K562 (cell line): ENCODE measurements around the gene SNTG2. TPM values are rescaled to one million over a fixed set of nuclear protein-coding genes. Genes with fewer than 3 reads are reported as not detected.

ENCODE experiments used
- ATAC-seq: fragments of 200-7000 bp; cut with Tn5 transposase; 3 replicates; pipeline ENCODE4 v1.9.1; 2020; ENCODE audit warnings: moderate library complexity
- BruUV-seq: library from RNA; stranded (reverse); fragments of 400-500 nt; replicated peaks from 2 replicates; lab custom pipeline; 2021; lab: Mats Ljungman, UMichigan
- CTCF ChIA-PET: fragments of 300-600 bp; formaldehyde crosslinking; extraction: SDS; loops from one replicate; lab custom pipeline; 2021; ENCODE audit warnings: low intra/inter-chr PET ratio; lab: Yijun Ruan, JAX
- POLR2A ChIA-PET: fragments of 300-600, 350-650 bp; sonication (Branson Sonifier 250); formaldehyde crosslinking; extraction: SDS; loops from one replicate; lab custom pipeline; 2021; ENCODE audit warnings: antibody characterized with exemption, inconsistent platforms; lab: Yijun Ruan, JAX
- DNase-seq, 4 experiments: peaks; one replicate each; pipeline versions ENCODE4 v3.0.0 to v3.0.0-alpha.2; 2011 to 2018; ENCODE audit warnings: low spot score in 3 of 4, mixed read lengths in 3 of 4; ENCODE audit errors: extremely low read depth in 1 of 4
- FAIRE-seq: peaks from 2 replicates; lab custom pipeline; 2011; peaks lifted over from hg19 to GRCh38; lab: Jason Lieb, UNC
- H2AFZ ChIP-seq: 2 replicates; pipeline ENCODE4 v1.6.0; 2011; ENCODE audit warnings: low read depth, low read length, control low read depth, inconsistent platforms
- H3K27ac ChIP-seq: fragments of 200-600 bp; 3 replicates; pipeline ENCODE4 v1.8.0; 2011; ENCODE audit warnings: low read depth, mild to moderate bottlenecking, control low read depth, inconsistent platforms, low read length, moderate library complexity, mixed read lengths; ENCODE audit errors: extremely low read depth
- H3K27me3 ChIP-seq, 2 experiments: fragments of 300-600 bp in 1 of 2; 2 replicates in 1 of 2; 3 replicates in 1 of 2; pipeline versions ENCODE4 v1.6.0 to v1.8.0; 2011; ENCODE audit warnings: inconsistent platforms in 2 of 2, low read length in 2 of 2, mild to moderate bottlenecking in 1 of 2, mixed read lengths in 1 of 2, moderate library complexity in 1 of 2; ENCODE audit not compliant: control insufficient read depth in 2 of 2, insufficient read depth in 2 of 2
- H3K36me3 ChIP-seq: fragments of 300-600 bp; 3 replicates; pipeline ENCODE4 v1.8.0; 2011; ENCODE audit warnings: mild to moderate bottlenecking, low read length, inconsistent platforms; ENCODE audit not compliant: control insufficient read depth, insufficient read depth
- H3K4me1 ChIP-seq, 2 experiments: fragments of 200-600 bp in 1 of 2; replicated peaks in 1 of 2; 2 replicates in 1 of 2; 3 replicates in 1 of 2; pipeline versions ENCODE4 v1.5.1 to v1.8.0; 2011; ENCODE audit warnings: inconsistent platforms in 2 of 2, low read length in 2 of 2, mild to moderate bottlenecking in 1 of 2, mixed read lengths in 1 of 2, moderate library complexity in 1 of 2; ENCODE audit not compliant: control insufficient read depth in 2 of 2, insufficient read depth in 2 of 2
- H3K4me2 ChIP-seq: 2 replicates; pipeline ENCODE4 v1.6.1; 2011; ENCODE audit warnings: low read length, control low read depth, inconsistent platforms, mixed read lengths; ENCODE audit not compliant: insufficient read depth
- H3K4me3 ChIP-seq: fragments of 200-600 bp; sonication (generic), shearing (Covaris generic); 2 replicates; pipeline ENCODE4 v1.5.1; 2016; ENCODE audit warnings: control low read depth, inconsistent platforms
- H3K79me2 ChIP-seq: fragments of 200-600 bp; 3 replicates; pipeline ENCODE4 v1.8.0; 2011; ENCODE audit warnings: low read length, inconsistent platforms; ENCODE audit not compliant: control insufficient read depth, insufficient read depth
- H3K9ac ChIP-seq, 2 experiments: 2 replicates each; pipeline versions ENCODE4 v1.6.0 to v1.6.1; 2011; ENCODE audit warnings: low read depth in 2 of 2, low read length in 2 of 2, control low read depth in 1 of 2, inconsistent platforms in 1 of 2, mild to moderate bottlenecking in 1 of 2, mixed read lengths in 1 of 2; ENCODE audit not compliant: insufficient read depth in 1 of 2
- H3K9me1 ChIP-seq: one replicate; pipeline ENCODE4 v1.6.0; 2011; ENCODE audit warnings: inconsistent platforms, mild to moderate bottlenecking, low read length, moderate library complexity; ENCODE audit not compliant: control insufficient read depth, insufficient read depth
- H3K9me3 ChIP-seq: replicated peaks from 2 replicates; pipeline ENCODE4 v1.5.1; 2011; ENCODE audit warnings: low read depth, low read length, inconsistent platforms; ENCODE audit not compliant: control insufficient read depth, insufficient read depth
- H4K20me1 ChIP-seq: replicated peaks from 2 replicates; pipeline ENCODE4 v1.6.1; 2011; ENCODE audit warnings: low read length, inconsistent platforms, mixed read lengths; ENCODE audit not compliant: control insufficient read depth, insufficient read depth
- ARNT ChIP-seq, 2 experiments: fragments of 450-650 bp; IDR thresholded peaks; 2 replicates each; pipeline ENCODE4 v1.6.1; 2016; ENCODE audit warnings: mild to moderate bottlenecking in 1 of 2
- ATF2 ChIP-seq: sonication (generic); formaldehyde crosslinking; IDR thresholded peaks from 2 replicates; pipeline ENCODE4 v1.8.1; 2022; ENCODE audit warnings: missing genetic modification reagents
- ATF3 ChIP-seq, 2 experiments: fragments of 450-650 bp in 1 of 2; sonication (generic) in 1 of 2; formaldehyde crosslinking in 1 of 2; IDR thresholded peaks in 1 of 2; conservative IDR thresholded peaks in 1 of 2; 2 replicates each; pipeline versions ENCODE4 v1.6.1 to v1.8.1; 2016 to 2023; ENCODE audit warnings: mild to moderate bottlenecking in 2 of 2, moderate library complexity in 2 of 2, inconsistent platforms in 1 of 2, missing genetic modification reagents in 1 of 2
- BRD9 ChIP-seq: fragments of 450-650 bp; IDR thresholded peaks from 2 replicates; pipeline ENCODE4 v1.6.1; 2018; ENCODE audit warnings: low read depth; ENCODE audit not compliant: partially characterized antibody
- CTCFL ChIP-seq: IDR thresholded peaks from 2 replicates; pipeline ENCODE4 v1.6.1; 2011; ENCODE audit warnings: borderline replicate concordance, low read depth, mild to moderate bottlenecking, moderate library complexity, low read length; ENCODE audit not compliant: insufficient read depth, poor library complexity, severe bottlenecking
- ELF2 ChIP-seq: fragments of 250-450 bp; sonication (Bioruptor Pico); IDR thresholded peaks from 2 replicates; pipeline ENCODE4 v1.5.0; 2021; ENCODE audit warnings: mild to moderate bottlenecking
- HMBOX1 ChIP-seq: sonication (generic); IDR thresholded peaks from 2 replicates; pipeline ENCODE4 v1.6.1; 2016
- MAZ ChIP-seq, 2 experiments: fragments of 450-650 bp in 1 of 2; sonication (generic) in 1 of 2; formaldehyde crosslinking; IDR thresholded peaks in 1 of 2; conservative IDR thresholded peaks in 1 of 2; 2 replicates each; pipeline versions ENCODE4 v1.4.0 to v1.5.0; 2020; ENCODE audit warnings: mild to moderate bottlenecking in 1 of 2, missing genetic modification reagents in 1 of 2
- NCOA6 ChIP-seq: fragments of 450-650 bp; IDR thresholded peaks from 2 replicates; pipeline ENCODE4 v1.6.1; 2017; ENCODE audit warnings: mild to moderate bottlenecking
- NFIX ChIP-seq: fragments of 250-450 bp; sonication (Bioruptor Pico); IDR thresholded peaks from 2 replicates; pipeline ENCODE4 v1.4.0; 2020; ENCODE audit warnings: low read depth, mild to moderate bottlenecking, moderate library complexity
- NR3C1 ChIP-seq: sonication (generic); formaldehyde crosslinking; IDR thresholded peaks from 2 replicates; pipeline ENCODE4 v1.8.1; 2022; ENCODE audit warnings: missing genetic modification reagents
- USF1 ChIP-seq: sonication (generic); formaldehyde crosslinking; IDR thresholded peaks from 2 replicates; pipeline ENCODE4 v1.9.0; 2022; ENCODE audit warnings: mild to moderate bottlenecking, missing genetic modification reagents
- ZNF140 ChIP-seq: fragments of 250-450 bp; sonication (Bioruptor Pico); IDR thresholded peaks from 2 replicates; pipeline ENCODE4 v1.8.0; 2021; ENCODE audit warnings: moderate library complexity, mild to moderate bottlenecking, inconsistent platforms
- WGBS: fragments of 100-300 bp; shearing (Covaris generic); methylation state at CpG from one replicate; pipeline ENCODE4 v1.1.6; 2016; ENCODE audit warnings: low coverage, mixed read lengths; ENCODE audit not compliant: insufficient coverage; ENCODE audit errors: missing lambda C conversion rate; 5-methylcytosine and 5-hydroxymethylcytosine counted together
- in situ Hi-C: fragments of 300-500 bp; cut with MboI; formaldehyde crosslinking; loops from 4 replicates; pipeline ENCODE4 v1.15.0; 2018; ENCODE audit warnings: inconsistent platforms, mixed read lengths
- intact Hi-C: fragments of 100-400 bp; cut with micrococcal nuclease; formaldehyde crosslinking; loops from 2 replicates; pipeline ENCODE4 v1.14.2; 2022
- polyA plus RNA-seq, 8 experiments: library from polyadenylated mRNA; depleted of rRNA in 4 of 8; stranded (reverse) in 5 of 8; unstranded in 3 of 8; fragments of >200 nt; fragmentation: Nextera tagmentation in 2 of 8; fragmentation: Illumina TruSeq in 1 of 8; extraction: Ambion mirVana in 2 of 8; extraction: Trizol in 1 of 8; gene quantifications; 2 replicates each; pipeline versions ENCODE4 v1.2.1 to v1.2.3, GENCODE V29; 2011 to 2014; ENCODE audit warnings: inconsistent platforms in 1 of 8, missing spikeins in 1 of 8
- total RNA-seq, 7 experiments: library from RNA; depleted of rRNA in 6 of 7; stranded (reverse); fragments of >200 nt in 6 of 7; fragmentation: Illumina TruSeq in 2 of 7; extraction: Trizol in 2 of 7; gene quantifications; 2 replicates each; pipeline versions ENCODE4 v1.2.1 to v1.2.3, GENCODE V29; 2011 to 2021; ENCODE audit warnings: low replicate concordance in 1 of 7

Gene SNTG2
- total and polyA plus RNA-seq, 9 of the 15 experiments (the other 6 are each of a cell fraction or from before 2014, with no cell fraction given), result not detected

GRCh38 chr2:903223-903900 is 47.3 kb upstream of the SNTG2 start:
- H3K27ac ChIP-seq, result no peak overlapping the region
- POLR2A ChIA-PET, result interaction anchor here (0.8 kb wide), 1 partner anchor 290 kb away, joined by 3 read pairs; no protein-coding TSS in a partner anchor
- DNase-seq, result no peak
- in situ Hi-C loops, result no loop called here
- FAIRE-seq, result no peak
- H3K9ac ChIP-seq, result no peak overlapping the region
- BruUV-seq, result no TSS peak
- H3K36me3 ChIP-seq, result no peaks in the 10 kb centered on the region
- no peak overlapping the region for H3K4me2 ChIP-seq
- no peaks in the 10 kb centered on the region for H3K9me3 ChIP-seq
- intact Hi-C loops, result no loop called here
- no peaks in the 10 kb centered on the region for H3K9me1 ChIP-seq
- 1% methylated on average over 7 of the region's 8 CpGs for WGBS
- H3K27me3 ChIP-seq, result peaks cover 0 to 15% of the 10 kb centered on the region in 2 experiments; a peak in 2 of 5 replicates
- H4K20me1 ChIP-seq, result no peaks in the 10 kb centered on the region; the same call in 1 of the 2 replicates
- no peaks in the 10 kb centered on the region for H3K4me1 ChIP-seq
- H3K4me3 ChIP-seq, result no peak overlapping the region
- H3K79me2 ChIP-seq, result no peaks in the 10 kb centered on the region
- no peak for ATAC-seq
- no peak overlapping the region for H2AFZ ChIP-seq
- CTCF ChIA-PET, result no interaction called here
- no peak for TF ChIP-seq ATF3 (IDR thresholded peaks at IDR 0.05)
- no peak for TF ChIP-seq ATF3 (CRISPR knock-in tag; conservative IDR thresholded peaks at IDR 0.05)
- TF ChIP-seq ARNT (IDR thresholded peaks at IDR 0.05), result no peak
- no peak for TF ChIP-seq ATF2 (CRISPR knock-in tag)
- TF ChIP-seq NFIX (CRISPR knock-in tag), result no peak
- no peak for TF ChIP-seq HMBOX1
- no peak for TF ChIP-seq NR3C1 (CRISPR knock-in tag)
- TF ChIP-seq CTCFL, result no peak
- TF ChIP-seq ZNF140, result no peak
- TF ChIP-seq NCOA6, result no peak
- TF ChIP-seq ELF2 (CRISPR knock-in tag), result no peak
- TF ChIP-seq MAZ (CRISPR knock-in tag; conservative IDR thresholded peaks at IDR 0.05 in 1 of 2, IDR thresholded peaks at IDR 0.05 in 1 of 2), result no peak
- no peak for TF ChIP-seq BRD9
- TF ChIP-seq USF1 (CRISPR knock-in tag), result no peak
